Measurements from ENCODE around the gene CIPC.
A peak's percentile ranks its signal among the peaks of the same experiment; 100 is the strongest.

Gene CIPC

DNA sequence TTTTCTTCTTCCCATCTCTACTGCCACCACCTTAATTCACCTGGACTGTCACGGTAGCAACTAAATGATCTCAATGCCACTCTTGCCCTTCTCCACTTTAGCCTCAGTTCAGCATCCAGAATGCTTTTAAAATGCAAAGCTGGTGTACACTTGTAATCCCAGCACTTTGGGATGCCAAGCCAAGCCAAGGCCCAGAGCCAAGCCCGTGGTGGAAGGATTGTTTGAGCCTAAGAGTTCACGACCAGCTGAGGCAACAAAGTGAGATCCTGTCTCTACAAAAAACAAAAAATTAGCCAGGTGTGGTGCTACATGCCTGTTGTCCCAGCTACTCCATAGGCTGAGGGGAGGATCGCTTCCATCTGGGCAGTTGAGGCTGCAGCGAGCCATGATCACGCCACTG is 5.9 kb downstream of the CIPC start:
- DNase-seq, result no peak

- no peak for DNase-seq
These were observed 6.3 kb downstream of the CIPC start for GRCh38 chr14:77104393-77104792.

- DNase-seq, result no peak
These were observed 7.3 kb downstream of the CIPC start for GRCh38 chr14:77105145-77105939.

DNA sequence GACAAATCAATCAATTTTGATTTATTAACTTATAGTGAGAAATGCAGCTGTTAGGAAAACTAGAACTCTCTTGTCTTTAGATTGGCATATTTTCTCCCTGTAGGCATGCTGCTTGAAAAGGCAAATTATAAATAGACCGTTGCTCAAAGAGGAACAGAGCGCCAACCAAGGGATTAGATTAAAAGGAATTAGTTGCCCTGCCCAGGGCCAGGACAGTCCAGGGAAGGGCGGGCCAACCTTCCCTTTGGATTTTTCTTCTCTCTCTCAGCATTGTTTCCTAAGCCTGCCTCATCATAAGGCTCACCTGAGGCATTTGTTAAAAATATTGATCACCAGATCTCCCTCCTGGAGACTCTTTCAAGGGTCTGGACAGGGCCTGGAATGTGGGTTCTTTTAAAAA is 8.6 kb downstream of the CIPC start:
- no peak for DNase-seq

GRCh38 chr14:77107228-77107627 is 9.2 kb downstream of the CIPC start:
- DNase-seq, result no peak

- no peak for DNase-seq
These were observed 10.7 kb downstream of the CIPC start for GRCh38 chr14:77108753-77109152.

GRCh38 chr14:77109656-77110055 is 11.6 kb downstream of the CIPC start:
- no peak for DNase-seq

- no peak for DNase-seq
These were observed 12.2 kb downstream of the CIPC start for GRCh38 chr14:77110286-77110685.

DNA sequence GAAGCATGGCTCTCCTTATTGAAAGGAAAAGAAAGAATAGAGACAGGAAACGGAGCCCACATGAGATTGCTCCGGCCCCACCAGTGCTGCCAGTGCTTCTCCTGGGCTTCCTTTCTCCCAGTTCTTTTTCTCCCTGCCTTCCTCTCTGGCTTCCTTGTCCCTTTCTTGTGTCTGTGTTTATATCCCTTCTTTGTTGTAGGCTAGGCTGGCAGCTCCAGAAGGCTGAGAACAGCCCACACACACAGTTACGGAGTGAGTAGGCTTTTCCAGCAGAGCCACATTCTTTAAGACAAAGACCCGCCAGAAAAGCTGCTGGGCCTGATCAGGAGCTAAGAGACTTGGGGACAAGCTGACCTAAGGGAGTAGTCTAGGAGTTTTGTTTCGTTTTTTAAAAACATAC is 13.0 kb downstream of the CIPC start:
- DNase-seq, result no peak

DNA sequence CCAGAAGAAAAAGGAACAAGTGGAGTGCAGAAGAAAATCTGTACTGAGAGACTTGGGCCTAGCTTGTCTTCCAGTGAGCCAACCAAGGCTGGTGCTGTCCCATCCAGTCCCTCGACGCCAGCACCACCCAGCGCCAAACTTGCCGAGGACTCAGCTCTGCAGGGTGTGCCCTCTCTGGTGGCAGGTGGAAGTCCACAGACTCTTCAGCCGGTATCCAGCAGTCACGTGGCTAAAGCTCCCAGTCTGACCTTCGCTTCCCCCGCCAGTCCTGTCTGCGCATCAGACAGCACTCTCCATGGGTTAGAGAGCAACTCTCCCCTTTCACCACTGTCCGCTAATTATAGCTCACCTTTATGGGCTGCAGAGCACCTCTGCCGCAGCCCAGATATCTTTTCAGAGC is 15.6 kb downstream of the CIPC start:
- no peak for DNase-seq

DNA sequence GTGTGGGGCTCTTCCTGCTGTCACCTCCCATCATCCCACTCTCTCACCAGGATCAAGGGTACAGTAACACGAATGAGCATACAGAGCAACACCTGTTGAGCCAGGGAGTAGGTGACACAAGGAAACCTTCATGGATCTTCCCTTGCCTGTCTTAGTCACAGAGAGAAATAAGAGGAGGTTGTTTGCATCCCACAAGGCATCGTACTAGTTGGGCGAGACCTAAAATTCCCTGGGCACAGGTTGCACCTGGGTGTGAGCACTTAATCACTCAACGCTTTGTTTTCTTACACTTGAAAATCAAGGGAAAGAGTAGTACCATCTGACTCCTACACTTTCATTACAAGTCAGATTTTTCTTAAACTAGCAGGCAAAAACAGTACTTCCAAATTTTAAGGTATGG is 16.6 kb downstream of the CIPC start:
- no peak for DNase-seq

DNA sequence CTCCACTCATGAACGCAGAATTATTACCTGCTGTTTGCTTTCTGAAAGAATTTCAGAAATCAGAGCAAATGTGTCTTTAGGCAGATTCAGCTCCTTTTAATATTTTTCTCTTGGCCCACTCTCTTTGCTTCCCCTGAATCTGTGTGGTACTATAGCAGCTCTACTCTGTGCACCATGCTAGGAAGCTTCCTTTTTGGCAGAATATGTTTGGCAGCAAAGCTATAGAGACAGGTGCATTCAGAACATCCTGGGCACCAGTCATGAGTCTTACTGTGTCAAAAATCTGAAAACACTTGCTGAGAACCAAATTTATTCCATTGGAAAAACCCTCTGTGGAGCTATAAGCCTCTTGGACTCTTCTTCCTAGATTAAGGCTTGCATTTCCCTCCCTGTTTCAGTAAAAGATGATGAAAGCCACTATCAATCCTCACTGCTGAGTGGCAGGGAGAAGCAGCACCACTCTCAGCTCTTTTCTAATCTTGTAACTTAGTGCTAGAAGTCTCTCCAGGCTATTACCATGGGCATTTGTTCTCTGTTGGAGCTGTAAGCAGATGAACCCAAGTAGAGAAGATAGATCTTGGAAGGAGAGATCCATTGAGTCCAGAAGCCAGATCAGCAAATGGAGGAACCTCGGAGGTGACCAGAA is 18.2 kb downstream of the CIPC start:
- DNase-seq, result no peak

- DNase-seq, result no peak
These were observed 21.8 kb downstream of the CIPC start for GRCh38 chr14:77119851-77120250.

GRCh38 chr14:77120771-77121743 is 23.0 kb downstream of the CIPC start:
- DNase-seq, result no peak

GRCh38 chr14:77122526-77123125 is 24.6 kb downstream of the CIPC start:
- DNase-seq, result no peak

- no peak for DNase-seq
These were observed 25.6 kb downstream of the CIPC start for GRCh38 chr14:77123381-77124325.

- DNase-seq, result no peak
These were observed 26.6 kb downstream of the CIPC start for GRCh38 chr14:77124345-77125280.

DNA sequence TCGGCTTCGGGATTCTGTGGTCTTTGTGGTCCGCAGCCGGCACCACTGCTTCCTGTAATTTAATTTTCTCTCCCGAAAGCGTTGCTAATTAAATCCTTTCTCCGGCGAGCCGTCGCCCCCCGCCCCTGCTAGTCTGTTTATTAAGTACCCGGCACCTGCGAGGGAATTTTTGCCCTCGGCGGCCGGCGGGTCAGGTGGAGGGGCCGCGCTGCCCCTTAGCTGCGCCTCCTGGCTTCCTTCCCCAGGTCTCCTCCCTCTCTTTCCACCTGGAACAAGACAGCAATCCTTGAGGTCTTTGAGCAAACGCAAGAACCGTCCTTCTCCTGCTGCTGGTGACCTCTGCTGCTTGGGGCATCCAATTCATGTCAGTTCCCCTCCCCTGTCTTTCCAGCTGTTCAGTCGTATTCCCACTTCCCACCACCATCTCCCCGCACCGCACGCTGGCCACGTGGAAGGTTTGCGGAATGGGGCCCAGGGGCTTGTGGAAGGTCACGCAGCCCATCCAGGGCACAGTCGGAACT is 27.3 kb downstream of the CIPC start:
- peak in 1 of 2 experiments; percentile 18 for DNase-seq

DNA sequence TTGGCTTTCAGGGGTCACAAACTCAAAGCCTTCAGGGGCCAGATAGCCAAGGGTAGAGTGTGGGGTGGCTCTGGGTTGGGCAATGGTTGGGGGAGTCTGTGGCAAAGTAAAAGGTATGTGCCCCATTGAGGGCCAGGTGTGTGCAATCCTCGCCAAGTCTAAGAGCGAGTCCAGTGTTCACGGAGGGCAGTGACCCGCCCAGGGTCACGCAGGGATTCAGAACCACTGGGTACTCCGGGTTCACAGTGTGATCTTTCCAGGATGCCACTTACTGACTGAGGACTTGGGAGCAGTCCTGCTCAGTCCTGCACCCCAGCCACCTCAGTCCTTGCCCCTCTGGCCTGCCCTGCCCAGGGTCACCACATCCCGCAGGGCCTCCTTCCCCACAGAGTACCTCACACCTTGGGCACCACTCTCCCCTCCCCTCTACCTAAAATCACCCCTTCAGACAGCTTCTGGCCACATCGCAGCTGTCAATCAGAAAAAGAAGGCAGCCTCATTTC is 27.8 kb downstream of the CIPC start:
- no peak for DNase-seq

DNA sequence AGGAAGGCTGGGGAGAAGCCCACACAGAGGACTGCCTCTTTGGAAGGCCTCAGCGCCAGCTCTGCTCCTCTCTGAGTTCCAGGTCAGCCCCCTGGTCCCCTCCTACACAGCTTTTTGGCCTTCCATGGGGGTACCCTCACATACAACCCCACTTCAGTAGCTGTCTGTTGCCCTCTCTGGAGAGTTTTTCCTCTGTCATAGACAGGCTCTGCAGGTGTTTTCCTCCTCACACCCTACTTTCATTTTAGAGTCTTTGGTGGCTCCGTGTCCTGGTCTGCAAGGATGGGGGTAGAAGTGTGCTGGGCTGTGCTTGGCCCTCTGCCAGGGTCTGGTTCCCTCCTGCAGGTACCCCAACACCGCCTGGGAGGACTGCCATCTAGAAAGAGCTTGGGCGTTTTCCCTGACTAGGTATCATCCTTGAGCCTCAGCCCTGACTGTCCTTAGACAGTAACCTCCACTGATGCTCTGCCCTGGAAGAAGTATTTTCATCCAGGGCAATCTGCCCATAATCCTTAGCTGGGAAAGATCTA is 28.5 kb downstream of the CIPC start:
- DNase-seq, result no peak

Measured in Kasumi-1 (cell line).